Measurements from ENCODE around the gene CA5B. TPM values are rescaled to one million over a fixed set of nuclear protein-coding genes. Genes with fewer than 3 reads are reported as not detected.
"Not testable (repeated sequence)": the region's sequence is repeated elsewhere in the genome, so short reads cannot be mapped to it uniquely, and the experiment has no call there.

Gene CA5B
- polyA plus RNA-seq, 2 donors: 1.5 to 1.6 TPM

DNA sequence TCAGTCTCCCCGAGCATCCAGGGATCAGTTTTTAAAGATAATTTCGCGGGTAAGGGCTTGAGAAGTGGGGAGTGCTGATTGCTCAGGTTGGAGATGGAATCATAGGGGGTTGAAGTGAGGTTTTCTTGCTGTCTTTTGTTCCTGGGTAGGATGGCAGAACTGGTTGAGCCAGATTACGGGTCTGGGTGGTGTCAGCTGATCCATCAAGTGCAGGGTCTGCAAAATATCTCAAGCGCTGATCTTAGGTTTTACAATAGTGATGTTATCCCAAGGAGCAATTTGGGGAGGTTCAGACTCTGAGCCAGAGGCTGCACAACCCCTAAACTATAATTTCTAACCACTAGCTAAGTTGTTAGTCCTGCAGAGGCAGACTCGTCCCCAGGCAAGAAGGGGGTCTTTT is 8.6 kb downstream of the CA5B start:
- not testable (repeated sequence) for H3K36me3 ChIP-seq (ENCODE audit: control insufficient read depth in 2 of 2, insufficient read depth in 2 of 2, low read length in 1 of 2); H3K27me3 ChIP-seq (ENCODE audit: control insufficient read depth in 1 of 2, insufficient read depth in 2 of 2, low read length in 2 of 2); H3K27ac ChIP-seq (ENCODE audit: low read depth in 2 of 2, low read length in 1 of 2); H3K4me1 ChIP-seq (ENCODE audit: control insufficient read depth in 2 of 2, insufficient read depth in 2 of 2, low read length in 1 of 2); H3K9me3 ChIP-seq (ENCODE audit: control insufficient read depth in 2 of 2, insufficient read depth in 1 of 2, low read depth in 1 of 2, low read length in 1 of 2); H3K4me3 ChIP-seq (ENCODE audit: low read depth in 1 of 2, low read length in 2 of 2)
- WGBS, 2 donors: 82 to 90% methylated on average over 6 of the region's 6 CpGs

- Histone ChIP-seq H3K9me3 (ENCODE audit: control insufficient read depth in 2 of 2, insufficient read depth in 1 of 2, low read depth in 1 of 2, low read length in 1 of 2) (no peaks in the 10 kb centered on the region), H3K36me3 (ENCODE audit: control insufficient read depth in 2 of 2, insufficient read depth in 2 of 2, low read length in 1 of 2) (no peaks in the 10 kb centered on the region), H3K4me1 (ENCODE audit: control insufficient read depth in 2 of 2, insufficient read depth in 2 of 2, low read length in 1 of 2) (no peaks in the 10 kb centered on the region), H3K4me3 (ENCODE audit: low read depth in 1 of 2, low read length in 2 of 2) (no peak overlapping the region), H3K27me3 (ENCODE audit: control insufficient read depth in 1 of 2, insufficient read depth in 2 of 2, low read length in 2 of 2) (no peaks in the 10 kb centered on the region), H3K27ac (ENCODE audit: low read depth in 2 of 2, low read length in 1 of 2) (no peak overlapping the region)
- 90 to 92% methylated on average over 13 of the region's 13 CpGs for WGBS, 2 donors
These were observed 9.6 kb downstream of the CA5B start for GRCh38 chrX:15747626-15748173.

DNA sequence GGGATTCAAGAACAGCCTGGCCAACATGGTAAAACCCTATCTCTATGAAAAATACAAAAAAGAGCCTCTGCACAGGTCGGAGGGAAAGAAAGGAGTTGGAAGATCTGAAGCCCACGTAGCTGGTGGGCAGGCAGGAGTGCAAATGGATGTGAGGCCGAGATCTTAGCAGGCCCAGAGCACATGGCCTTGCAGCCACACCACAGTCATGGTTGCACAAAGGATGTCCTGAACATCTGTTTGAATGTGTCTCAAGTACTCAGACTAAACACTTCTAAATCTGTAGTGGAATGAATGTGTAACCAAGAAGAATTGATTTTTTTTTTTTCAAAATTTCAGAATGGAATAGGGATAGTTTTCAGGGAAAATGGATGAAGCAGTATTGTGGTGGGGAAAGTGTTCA is 10.8 kb downstream of the CA5B start:
- Histone ChIP-seq H3K4me3 (ENCODE audit: low read depth in 1 of 2, low read length in 2 of 2) (no peak overlapping the region), H3K27me3 (ENCODE audit: control insufficient read depth in 1 of 2, insufficient read depth in 2 of 2, low read length in 2 of 2) (no peaks in the 10 kb centered on the region), H3K27ac (ENCODE audit: low read depth in 2 of 2, low read length in 1 of 2) (no peak overlapping the region), H3K4me1 (ENCODE audit: control insufficient read depth in 2 of 2, insufficient read depth in 2 of 2, low read length in 1 of 2) (no peaks in the 10 kb centered on the region), H3K36me3 (ENCODE audit: control insufficient read depth in 2 of 2, insufficient read depth in 2 of 2, low read length in 1 of 2) (no peaks in the 10 kb centered on the region), H3K9me3 (ENCODE audit: control insufficient read depth in 2 of 2, insufficient read depth in 1 of 2, low read depth in 1 of 2, low read length in 1 of 2) (no peaks in the 10 kb centered on the region)
- 89 to 91% methylated on average over 3 of the region's 3 CpGs for WGBS, 2 donors

GRCh38 chrX:15749642-15750610 is 11.9 kb downstream of the CA5B start:
- 38 to 52% methylated on average over 7 of the region's 7 CpGs for WGBS, 2 donors
- no peaks in the 10 kb centered on the region for H3K27me3 ChIP-seq (ENCODE audit: control insufficient read depth in 1 of 2, insufficient read depth in 2 of 2, low read length in 2 of 2)
- peak overlapping the region; percentile 57 to 64 for H3K27ac ChIP-seq (ENCODE audit: low read depth in 2 of 2, low read length in 1 of 2)
- no peak overlapping the region for H3K4me3 ChIP-seq (ENCODE audit: low read depth in 1 of 2, low read length in 2 of 2)
- no peaks in the 10 kb centered on the region for H3K9me3 ChIP-seq (ENCODE audit: control insufficient read depth in 2 of 2, insufficient read depth in 1 of 2, low read depth in 1 of 2, low read length in 1 of 2)
- no peaks in the 10 kb centered on the region for H3K36me3 ChIP-seq (ENCODE audit: control insufficient read depth in 2 of 2, insufficient read depth in 2 of 2, low read length in 1 of 2)
- H3K4me1 ChIP-seq (ENCODE audit: control insufficient read depth in 2 of 2, insufficient read depth in 2 of 2, low read length in 1 of 2): no peaks in the 10 kb centered on the region

DNA sequence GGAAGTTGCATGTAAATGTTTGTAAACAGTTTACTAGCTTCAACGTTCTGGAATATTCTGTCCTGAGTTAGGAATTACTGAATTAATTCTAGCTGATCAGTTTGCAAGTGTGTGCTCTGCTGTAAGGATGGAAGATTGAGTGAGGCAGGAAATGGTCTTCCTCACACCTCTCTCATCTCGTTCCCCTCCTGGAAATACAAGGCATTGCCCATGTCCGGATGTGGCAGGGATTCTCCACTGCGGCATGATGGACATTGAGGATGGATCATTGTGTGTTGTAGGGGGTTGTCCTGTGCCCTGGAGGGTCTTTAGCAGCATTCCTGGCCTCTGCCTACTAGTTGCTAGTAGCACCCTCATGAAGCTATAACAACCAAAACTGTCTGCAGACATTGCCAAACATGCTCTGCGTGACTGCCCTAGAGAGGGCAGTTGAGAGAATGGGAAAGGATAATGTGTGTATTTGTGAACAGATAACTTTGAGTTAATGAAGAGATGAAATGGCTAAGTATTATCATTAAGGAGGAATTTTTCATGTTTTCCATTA is 12.6 kb downstream of the CA5B start:
- 44 to 72% methylated on average over 5 of the region's 5 CpGs for WGBS, 2 donors
- Histone ChIP-seq H3K27me3 (ENCODE audit: control insufficient read depth in 1 of 2, insufficient read depth in 2 of 2, low read length in 2 of 2) (no peaks in the 10 kb centered on the region), H3K4me1 (ENCODE audit: control insufficient read depth in 2 of 2, insufficient read depth in 2 of 2, low read length in 1 of 2) (no peaks in the 10 kb centered on the region), H3K4me3 (ENCODE audit: low read depth in 1 of 2, low read length in 2 of 2) (no peak overlapping the region), H3K36me3 (ENCODE audit: control insufficient read depth in 2 of 2, insufficient read depth in 2 of 2, low read length in 1 of 2) (no peaks in the 10 kb centered on the region), H3K27ac (ENCODE audit: low read depth in 2 of 2, low read length in 1 of 2) (peak overlapping the region; percentile 47 to 61), H3K9me3 (ENCODE audit: control insufficient read depth in 2 of 2, insufficient read depth in 1 of 2, low read depth in 1 of 2, low read length in 1 of 2) (no peaks in the 10 kb centered on the region)

DNA sequence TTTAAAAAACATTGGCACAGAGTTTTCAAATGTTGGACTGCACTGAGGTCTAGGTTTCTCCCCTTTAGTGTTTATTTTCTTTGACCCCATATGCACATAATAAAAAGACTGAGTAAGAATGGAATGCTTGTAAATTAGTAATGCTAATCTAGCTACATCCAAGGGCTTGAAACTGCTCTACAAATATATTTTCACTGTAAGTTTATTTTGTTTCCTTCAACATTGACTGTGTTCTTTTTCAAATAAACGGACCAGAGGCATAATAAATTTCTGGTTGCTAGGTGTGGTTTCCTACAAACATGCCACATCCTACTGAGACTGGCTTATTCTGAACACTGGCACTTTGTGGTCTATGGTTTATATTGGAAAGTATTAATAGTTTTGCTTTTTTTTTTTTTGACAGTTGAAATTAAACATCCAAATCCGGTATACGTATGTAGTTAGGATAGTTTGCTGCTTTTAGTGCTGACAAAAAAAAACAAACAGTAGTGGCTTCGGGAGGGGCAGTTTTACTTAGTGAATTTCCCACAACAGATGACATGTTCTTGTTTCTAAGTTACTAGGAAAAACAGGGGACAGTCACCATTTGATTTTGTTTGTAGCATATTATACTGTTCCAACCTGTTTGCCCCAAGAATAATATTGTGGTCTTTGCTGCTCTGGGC is 13.2 kb downstream of the CA5B start:
- H3K27ac ChIP-seq (ENCODE audit: low read depth in 2 of 2, low read length in 1 of 2): peak overlapping the region in 1 of 2 donors; percentile 14
- H3K4me3 ChIP-seq (ENCODE audit: low read depth in 1 of 2, low read length in 2 of 2): no peak overlapping the region
- no peaks in the 10 kb centered on the region for H3K9me3 ChIP-seq (ENCODE audit: control insufficient read depth in 2 of 2, insufficient read depth in 1 of 2, low read depth in 1 of 2, low read length in 1 of 2)
- H3K4me1 ChIP-seq (ENCODE audit: control insufficient read depth in 2 of 2, insufficient read depth in 2 of 2, low read length in 1 of 2): no peaks in the 10 kb centered on the region
- no peaks in the 10 kb centered on the region for H3K36me3 ChIP-seq (ENCODE audit: control insufficient read depth in 2 of 2, insufficient read depth in 2 of 2, low read length in 1 of 2)
- H3K27me3 ChIP-seq (ENCODE audit: control insufficient read depth in 1 of 2, insufficient read depth in 2 of 2, low read length in 2 of 2): no peaks in the 10 kb centered on the region
- 10 to 46% methylated on average over 4 of the region's 4 CpGs for WGBS, 2 donors

DNA sequence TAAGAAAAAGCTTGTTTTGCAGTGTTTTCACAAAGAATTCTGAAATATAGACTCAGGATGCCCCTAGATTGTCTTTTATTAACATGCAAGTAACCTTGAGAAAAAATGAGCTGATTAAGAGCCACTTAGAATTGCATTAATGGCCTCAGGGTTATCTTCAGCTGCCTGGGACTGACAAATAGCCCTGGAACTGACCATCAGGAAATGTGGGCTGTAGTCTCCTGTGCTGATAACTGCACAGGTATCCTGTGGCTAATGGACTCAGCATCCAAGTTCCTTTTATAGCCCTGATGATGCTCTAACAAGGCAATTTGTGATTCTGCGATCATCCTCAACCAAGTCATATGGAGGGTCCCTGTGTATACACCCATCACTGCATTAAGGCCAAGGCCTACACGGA is 17.0 kb downstream of the CA5B start:
- H3K27ac ChIP-seq (ENCODE audit: low read depth in 2 of 2, low read length in 1 of 2): no peak overlapping the region

GRCh38 chrX:15758140-15758539 is 20.1 kb downstream of the CA5B start:
- no peaks in the 10 kb centered on the region for H3K27me3 ChIP-seq (ENCODE audit: control insufficient read depth in 1 of 2, insufficient read depth in 2 of 2, low read length in 2 of 2)
- 72 to 77% methylated on average over 4 of the region's 4 CpGs for WGBS, 2 donors
- no peak overlapping the region for H3K27ac ChIP-seq (ENCODE audit: low read depth in 2 of 2, low read length in 1 of 2)
- no peaks in the 10 kb centered on the region for H3K36me3 ChIP-seq (ENCODE audit: control insufficient read depth in 2 of 2, insufficient read depth in 2 of 2, low read length in 1 of 2)
- H3K4me3 ChIP-seq (ENCODE audit: low read depth in 1 of 2, low read length in 2 of 2): no peak overlapping the region
- H3K9me3 ChIP-seq (ENCODE audit: control insufficient read depth in 2 of 2, insufficient read depth in 1 of 2, low read depth in 1 of 2, low read length in 1 of 2): no peaks in the 10 kb centered on the region
- no peaks in the 10 kb centered on the region for H3K4me1 ChIP-seq (ENCODE audit: control insufficient read depth in 2 of 2, insufficient read depth in 2 of 2, low read length in 1 of 2)

More for the DNA sequence above, 17.0 kb downstream of the CA5B start:
- no peaks in the 10 kb centered on the region for H3K4me1 ChIP-seq (ENCODE audit: control insufficient read depth in 2 of 2, insufficient read depth in 2 of 2, low read length in 1 of 2)
- no peaks in the 10 kb centered on the region for H3K9me3 ChIP-seq (ENCODE audit: control insufficient read depth in 2 of 2, insufficient read depth in 1 of 2, low read depth in 1 of 2, low read length in 1 of 2)
- no peaks in the 10 kb centered on the region for H3K27me3 ChIP-seq (ENCODE audit: control insufficient read depth in 1 of 2, insufficient read depth in 2 of 2, low read length in 2 of 2)
- H3K36me3 ChIP-seq (ENCODE audit: control insufficient read depth in 2 of 2, insufficient read depth in 2 of 2, low read length in 1 of 2): no peaks in the 10 kb centered on the region
- no peak overlapping the region for H3K4me3 ChIP-seq (ENCODE audit: low read depth in 1 of 2, low read length in 2 of 2)
- 93 to 96% methylated on average over 2 of the region's 2 CpGs for WGBS, 2 donors

- H3K27ac ChIP-seq (ENCODE audit: low read depth in 2 of 2, low read length in 1 of 2); H3K27me3 ChIP-seq (ENCODE audit: control insufficient read depth in 1 of 2, insufficient read depth in 2 of 2, low read length in 2 of 2); H3K36me3 ChIP-seq (ENCODE audit: control insufficient read depth in 2 of 2, insufficient read depth in 2 of 2, low read length in 1 of 2); H3K4me1 ChIP-seq (ENCODE audit: control insufficient read depth in 2 of 2, insufficient read depth in 2 of 2, low read length in 1 of 2); H3K4me3 ChIP-seq (ENCODE audit: low read depth in 1 of 2, low read length in 2 of 2); H3K9me3 ChIP-seq (ENCODE audit: control insufficient read depth in 2 of 2, insufficient read depth in 1 of 2, low read depth in 1 of 2, low read length in 1 of 2): not testable (repeated sequence)
- WGBS, 2 donors: 85 to 88% methylated on average over 6 of the region's 6 CpGs
These were observed 21.8 kb downstream of the CA5B start for GRCh38 chrX:15759886-15760285.
